NCI-H1048 (cell line): ENCODE measurements around the gene FADS2.

Experiments used
- DNase-seq: peaks from one replicate; lab custom pipeline; 2025; lab: John Stamatoyannopoulos, UW

FADS2 gene

GRCh38 chr11:61905801-61906521 is 77.9 kb downstream of the FADS2 start:
- no peak for DNase-seq

DNA sequence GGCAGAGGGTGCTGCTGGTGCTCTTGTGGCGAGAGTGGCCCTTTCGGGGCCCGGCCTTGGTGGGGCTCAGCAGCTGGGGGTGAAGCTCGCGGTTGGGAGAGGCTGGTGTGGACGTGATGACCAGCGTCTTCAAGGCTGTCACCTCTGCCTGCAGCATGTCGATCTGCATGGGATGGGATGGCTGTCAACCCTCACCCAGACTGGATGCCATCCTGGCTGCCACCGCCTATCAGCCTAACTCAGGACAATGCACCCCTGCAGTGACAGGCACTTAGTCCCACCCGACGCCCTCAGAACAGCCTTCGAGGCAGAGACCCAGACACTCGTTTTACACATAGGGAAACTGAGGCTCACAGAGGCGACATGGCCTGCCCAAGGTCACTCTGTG is 78.4 kb downstream of the FADS2 start:
- no peak for DNase-seq

- no peak for DNase-seq
These were observed 79.2 kb downstream of the FADS2 start for GRCh38 chr11:61907282-61907681.

DNA sequence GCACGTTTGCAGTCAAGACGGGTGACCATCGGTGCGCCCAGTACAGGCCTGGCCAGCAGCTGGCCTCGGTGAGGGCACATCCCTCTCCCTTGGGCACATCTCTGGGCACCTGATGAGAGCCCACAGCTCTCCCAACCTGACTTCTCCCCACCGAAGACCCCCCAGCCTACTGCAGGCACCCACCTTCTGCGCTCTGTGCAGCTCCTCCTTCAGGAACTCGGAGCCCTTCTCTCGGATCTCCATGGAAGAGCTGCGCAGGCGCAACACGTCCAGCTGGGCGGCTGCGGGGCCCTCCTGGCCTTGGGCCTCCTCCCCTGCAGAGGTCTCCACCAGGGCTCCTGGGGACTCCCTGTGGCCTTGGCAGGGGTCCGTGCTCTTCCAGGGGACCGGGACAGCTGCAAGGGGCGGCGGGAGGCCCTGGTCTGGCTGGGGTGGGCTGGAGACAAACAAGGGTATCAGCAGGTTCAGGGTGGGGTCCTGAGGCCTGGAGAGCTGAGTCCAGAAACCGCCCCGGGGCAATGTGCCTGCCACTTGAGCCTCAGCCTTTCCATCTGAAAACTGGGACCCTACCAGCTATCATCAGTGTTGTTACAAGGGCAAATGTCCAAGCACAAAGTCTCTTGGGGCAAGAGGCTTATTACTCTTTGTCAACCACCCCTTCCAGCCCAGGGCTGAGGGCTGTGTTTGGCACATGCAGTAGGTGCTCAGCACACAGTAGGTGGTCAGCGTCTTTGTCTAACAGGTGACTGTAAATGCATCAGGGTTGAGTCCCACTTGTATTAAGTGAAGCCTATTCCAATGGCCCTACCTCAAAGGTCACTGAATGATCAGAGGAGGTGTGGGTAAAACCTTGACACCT is 80.0 kb downstream of the FADS2 start:
- no peak for DNase-seq

DNA sequence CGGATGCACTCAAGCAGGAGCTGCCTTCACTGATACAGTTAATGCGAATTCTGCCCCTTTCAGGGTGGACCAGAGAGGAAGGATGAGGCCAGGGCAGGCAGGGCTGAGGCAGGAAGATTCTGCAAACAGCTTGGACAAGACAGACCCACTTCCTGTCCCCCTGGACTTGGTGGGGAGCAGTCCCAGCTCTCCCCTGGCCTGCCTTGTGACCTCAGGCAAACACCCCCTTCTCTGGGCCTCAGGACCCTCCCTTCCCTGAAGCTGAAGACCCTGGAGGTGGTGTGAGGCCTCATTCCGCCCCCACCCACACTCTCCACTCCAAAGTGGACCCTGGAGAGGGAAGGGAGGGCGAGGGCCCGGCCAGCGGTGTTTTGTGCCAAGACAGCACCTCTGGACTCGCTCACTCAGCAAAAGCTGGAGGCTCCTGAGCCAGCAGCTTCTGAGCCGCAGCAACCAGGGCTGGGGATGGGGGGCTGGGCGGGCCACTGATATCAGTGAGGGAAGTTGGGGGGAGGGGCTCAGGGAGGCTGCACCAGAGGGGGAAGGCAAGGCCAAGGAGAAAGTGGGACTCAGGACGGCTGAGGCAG is 80.7 kb downstream of the FADS2 start:
- no peak for DNase-seq

- DNase-seq: no peak
These were observed 82.4 kb downstream of the FADS2 start for GRCh38 chr11:61910187-61911127.

DNA sequence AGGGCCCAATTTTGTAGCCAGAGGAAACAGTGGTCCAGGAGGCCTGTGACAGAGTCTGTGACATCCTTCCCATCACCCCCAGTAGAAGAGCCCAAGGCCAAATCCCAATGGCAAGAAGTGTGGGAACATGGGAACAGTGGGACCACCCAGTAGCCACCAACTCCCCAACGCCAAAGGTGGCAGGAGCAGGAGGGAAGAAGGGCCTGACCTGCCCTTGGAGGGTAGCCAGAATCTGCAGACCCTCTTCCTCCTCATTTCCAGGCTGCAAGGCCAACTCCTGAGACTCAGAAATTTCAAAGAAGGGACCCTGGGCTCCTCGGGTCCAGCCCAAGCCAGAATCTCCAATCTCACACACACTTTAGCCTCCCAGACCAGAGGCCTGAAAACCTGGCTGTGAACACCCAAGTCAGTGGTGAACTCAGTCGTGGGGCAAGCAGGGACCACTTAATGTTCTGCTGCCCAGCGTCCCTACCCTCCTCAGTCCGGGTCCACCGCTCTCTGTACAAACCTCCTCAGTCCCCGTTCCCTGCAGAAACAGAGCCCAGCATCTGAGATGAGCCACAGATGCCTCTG is 83.1 kb downstream of the FADS2 start:
- no peak for DNase-seq

GRCh38 chr11:61911701-61912529 is 83.8 kb downstream of the FADS2 start:
- DNase-seq: no peak

DNA sequence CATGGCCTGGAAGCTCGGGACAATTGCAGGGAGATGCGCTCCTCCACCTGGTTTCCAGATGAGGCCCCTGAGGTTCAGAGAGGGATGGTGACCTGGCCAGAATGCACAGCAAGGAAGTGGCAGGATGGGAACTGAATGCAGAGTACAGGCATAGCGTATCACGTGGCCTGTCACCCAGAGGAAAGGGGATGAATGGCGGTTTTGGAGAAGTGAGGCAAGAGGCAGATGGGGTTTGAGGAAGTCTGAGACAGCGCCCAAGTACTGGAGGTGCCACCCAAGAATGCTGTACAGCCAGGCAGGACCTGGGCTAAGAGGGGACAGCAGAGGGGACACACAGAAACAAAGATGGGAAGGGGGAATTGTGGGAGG is 84.4 kb downstream of the FADS2 start:
- DNase-seq: no peak

- no peak for DNase-seq
These were observed 85.0 kb downstream of the FADS2 start for GRCh38 chr11:61912991-61913698.

DNA sequence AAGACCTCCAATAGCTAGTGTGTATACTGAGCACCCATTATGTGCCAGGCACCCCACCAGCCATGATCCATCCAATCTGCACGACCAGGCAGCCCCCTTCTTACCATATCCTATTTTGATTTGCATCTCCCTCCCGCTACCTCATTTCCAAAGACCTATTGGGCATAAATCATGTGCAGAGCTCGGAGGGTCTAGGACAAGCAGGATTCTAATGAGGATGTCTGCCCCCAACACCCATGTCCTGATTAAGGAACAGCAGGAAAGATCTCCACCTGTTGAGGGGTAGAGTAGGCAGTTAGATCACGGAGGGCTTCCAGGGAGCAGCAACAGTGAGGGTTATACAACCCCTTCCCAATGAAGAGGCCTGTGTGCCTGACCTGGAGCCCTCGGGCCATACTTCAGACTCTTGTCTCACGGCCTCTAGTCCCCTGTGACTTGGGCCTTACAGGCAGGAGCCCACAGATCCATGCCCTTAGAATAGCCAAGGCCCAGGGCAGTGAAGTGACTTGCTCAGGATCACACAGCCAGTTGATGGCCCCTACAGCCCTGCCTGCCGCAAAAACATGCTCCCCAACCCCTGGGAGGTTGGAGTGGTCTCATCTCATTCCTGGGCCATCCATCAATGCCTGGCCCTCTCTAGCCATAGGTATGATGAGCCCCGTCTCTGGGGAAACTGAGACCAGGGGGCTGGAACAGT is 85.7 kb downstream of the FADS2 start:
- no peak for DNase-seq

GRCh38 chr11:61914471-61915171 is 86.5 kb downstream of the FADS2 start:
- no peak for DNase-seq

GRCh38 chr11:61916737-61917333 is 88.7 kb downstream of the FADS2 start:
- DNase-seq: no peak
